GM21515 (cell line): ENCODE measurements around the gene ZNF618.

Experiments
- ATAC-seq: cut with Tn5 transposase; IDR thresholded peaks from one replicate; pipeline ENCODE4 v1.9.1; 2021; ENCODE audit not compliant: unreplicated experiment

The ZNF618 gene, protein sequence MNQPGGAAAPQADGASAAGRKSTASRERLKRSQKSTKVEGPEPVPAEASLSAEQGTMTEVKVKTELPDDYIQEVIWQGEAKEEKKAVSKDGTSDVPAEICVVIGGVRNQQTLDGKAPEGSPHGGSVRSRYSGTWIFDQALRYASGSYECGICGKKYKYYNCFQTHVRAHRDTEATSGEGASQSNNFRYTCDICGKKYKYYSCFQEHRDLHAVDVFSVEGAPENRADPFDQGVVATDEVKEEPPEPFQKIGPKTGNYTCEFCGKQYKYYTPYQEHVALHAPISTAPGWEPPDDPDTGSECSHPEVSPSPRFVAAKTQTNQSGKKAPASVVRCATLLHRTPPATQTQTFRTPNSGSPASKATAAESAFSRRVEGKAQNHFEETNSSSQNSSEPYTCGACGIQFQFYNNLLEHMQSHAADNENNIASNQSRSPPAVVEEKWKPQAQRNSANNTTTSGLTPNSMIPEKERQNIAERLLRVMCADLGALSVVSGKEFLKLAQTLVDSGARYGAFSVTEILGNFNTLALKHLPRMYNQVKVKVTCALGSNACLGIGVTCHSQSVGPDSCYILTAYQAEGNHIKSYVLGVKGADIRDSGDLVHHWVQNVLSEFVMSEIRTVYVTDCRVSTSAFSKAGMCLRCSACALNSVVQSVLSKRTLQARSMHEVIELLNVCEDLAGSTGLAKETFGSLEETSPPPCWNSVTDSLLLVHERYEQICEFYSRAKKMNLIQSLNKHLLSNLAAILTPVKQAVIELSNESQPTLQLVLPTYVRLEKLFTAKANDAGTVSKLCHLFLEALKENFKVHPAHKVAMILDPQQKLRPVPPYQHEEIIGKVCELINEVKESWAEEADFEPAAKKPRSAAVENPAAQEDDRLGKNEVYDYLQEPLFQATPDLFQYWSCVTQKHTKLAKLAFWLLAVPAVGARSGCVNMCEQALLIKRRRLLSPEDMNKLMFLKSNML

GRCh38 chr9:113876151-113876992 lies at the start of gene ZNF618:
ZNF618 (plus strand) TSS chr9:113876309; CDS start chr9:113876381, 72 bp downstream.
- ATAC-seq = no peak

- no peak for ATAC-seq
Measured at GRCh38 chr9:113828221-113828620, 47.9 kb upstream of the ZNF618 start.

GRCh38 chr9:113837334-113837733 lies 38.8 kb upstream of the ZNF618 start:
- ATAC-seq = no peak

DNA sequence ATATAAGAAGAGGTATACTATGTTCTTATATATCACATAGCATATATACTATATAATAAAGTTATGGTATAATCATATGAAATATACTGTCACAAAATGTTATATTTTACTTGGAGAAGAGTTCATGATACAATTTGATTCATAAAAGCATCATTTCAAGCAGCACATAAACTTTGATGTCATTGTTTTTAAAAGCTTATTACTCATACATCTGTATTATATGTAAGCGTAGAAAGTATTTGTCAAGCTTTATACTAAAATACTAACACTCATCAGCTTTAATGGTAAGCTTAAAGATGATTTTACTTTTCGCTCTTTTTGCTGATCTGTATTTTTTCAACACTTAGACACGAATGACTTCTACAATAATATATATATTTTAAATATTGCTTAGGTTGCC lies 34.0 kb upstream of the ZNF618 start:
- no peak for ATAC-seq

GRCh38 chr9:113844466-113844865 lies 31.6 kb upstream of the ZNF618 start:
- ATAC-seq = no peak

DNA sequence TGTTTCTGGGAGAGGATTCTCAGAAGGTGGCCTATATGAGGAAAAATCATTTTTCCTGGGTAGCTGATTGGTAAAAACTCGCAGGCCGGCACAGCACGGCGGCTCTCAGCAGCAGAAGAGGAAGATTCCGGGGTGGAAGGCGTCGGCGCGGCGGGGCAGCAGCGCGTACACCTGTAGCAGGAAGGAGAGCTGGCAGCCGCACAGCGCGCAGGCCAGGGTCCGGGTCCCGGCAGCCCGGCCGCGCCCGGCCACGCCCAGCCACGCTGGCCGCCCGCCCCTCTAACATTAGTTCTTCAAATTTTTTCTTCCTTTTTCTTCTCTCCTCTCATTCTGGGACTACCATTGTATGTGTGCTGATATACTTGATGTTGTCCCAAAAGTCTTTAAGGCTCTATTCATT lies 24.8 kb upstream of the ZNF618 start:
- ATAC-seq = no peak

DNA sequence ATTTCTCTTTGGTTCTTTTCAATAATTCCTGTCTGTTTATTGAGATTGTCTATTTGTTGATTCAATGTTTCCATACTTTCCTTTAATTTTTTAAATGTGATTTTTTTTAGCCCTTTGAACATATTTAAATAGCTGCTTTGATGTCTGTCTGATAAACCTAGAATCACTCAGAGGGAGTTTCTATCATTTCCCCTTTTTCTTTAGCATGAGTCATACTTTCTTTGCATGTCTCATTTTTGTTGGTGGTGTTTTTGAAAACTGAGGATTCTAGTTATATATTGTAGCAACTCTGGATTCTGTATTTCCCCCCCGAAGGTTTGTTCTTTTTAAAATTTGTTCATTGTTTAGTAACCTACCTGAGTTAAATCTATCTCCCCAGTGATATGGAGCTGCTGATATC lies 24.2 kb upstream of the ZNF618 start:
- no peak for ATAC-seq

DNA sequence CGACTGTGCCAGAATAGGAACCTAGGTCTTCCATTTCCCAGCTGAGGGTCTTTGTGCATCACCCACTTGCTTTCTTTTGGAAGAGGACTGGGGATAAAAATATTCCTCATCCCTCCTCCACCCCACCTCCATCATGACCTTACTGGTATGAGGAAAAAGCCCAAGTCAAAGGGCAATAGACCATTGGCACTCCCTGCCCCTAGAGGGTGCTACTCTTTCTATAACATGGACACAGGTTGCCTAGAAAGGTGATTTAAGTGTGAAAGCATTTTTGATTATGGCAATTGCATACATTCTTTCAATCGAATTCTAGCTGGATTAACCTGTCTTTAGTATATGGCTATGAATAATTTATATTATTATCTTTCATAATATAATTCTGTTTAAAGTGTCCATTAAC lies 22.8 kb upstream of the ZNF618 start:
- ATAC-seq = no peak

- no peak for ATAC-seq
Measured at GRCh38 chr9:113854310-113854709, 21.8 kb upstream of the ZNF618 start.

- no peak for ATAC-seq
Measured at GRCh38 chr9:113857875-113858274, 18.2 kb upstream of the ZNF618 start.

DNA sequence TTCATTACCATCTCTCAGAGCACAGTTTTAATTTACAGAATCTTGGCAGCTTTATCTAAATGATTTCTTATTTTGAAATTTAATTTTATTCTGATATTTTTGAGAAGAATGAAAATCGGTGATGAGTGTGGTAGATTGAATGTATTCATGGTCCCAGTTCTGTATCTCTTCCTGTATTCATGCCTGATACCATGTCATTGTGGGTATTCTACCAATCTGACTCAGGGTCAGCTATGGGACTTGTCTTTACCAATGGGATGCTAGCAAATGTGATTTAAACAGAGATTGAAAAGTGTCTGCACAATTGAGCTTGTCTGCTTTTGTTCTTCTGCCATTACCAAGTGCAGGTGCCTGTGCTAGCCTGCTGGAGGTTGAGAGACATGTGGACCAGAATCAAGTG lies 17.8 kb upstream of the ZNF618 start:
- ATAC-seq = no peak

DNA sequence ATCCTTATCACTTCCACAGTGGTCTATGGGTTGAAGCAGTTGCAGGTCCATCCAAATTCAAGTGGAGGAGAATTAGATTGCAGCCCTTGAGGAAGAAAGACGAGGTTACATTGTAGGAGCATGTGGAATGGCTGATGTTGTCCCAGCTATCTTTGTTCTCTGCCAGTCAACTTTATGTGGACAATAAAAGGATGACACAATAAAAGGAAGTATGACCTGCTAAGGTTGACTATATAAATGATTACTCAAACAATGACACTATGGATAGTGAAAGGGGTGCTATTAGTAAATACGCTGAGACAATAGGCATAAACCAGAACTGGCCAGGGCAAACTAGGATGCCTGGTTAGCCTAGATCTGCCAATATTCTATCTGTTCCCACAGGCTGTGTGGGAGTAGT lies 12.8 kb upstream of the ZNF618 start:
- no peak for ATAC-seq

DNA sequence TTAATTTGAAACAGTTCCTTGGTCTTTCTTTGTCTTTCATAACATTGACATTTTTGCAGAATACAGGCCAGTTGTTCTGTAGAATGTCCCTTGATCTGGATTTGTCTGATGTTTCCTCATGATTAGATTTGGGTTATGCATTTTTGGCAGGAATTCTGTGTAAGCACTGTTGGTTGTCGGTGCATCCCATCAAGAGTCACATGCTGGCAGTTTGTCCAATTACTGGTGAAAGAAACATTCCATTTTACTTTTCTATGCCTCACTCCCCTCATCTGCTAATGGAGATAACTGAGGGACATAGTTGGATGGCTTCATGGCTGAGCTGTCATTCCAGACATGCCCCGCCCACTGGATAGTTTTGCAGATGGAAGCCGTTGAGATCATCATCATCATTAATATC lies 7.6 kb upstream of the ZNF618 start:
- ATAC-seq = no peak

DNA sequence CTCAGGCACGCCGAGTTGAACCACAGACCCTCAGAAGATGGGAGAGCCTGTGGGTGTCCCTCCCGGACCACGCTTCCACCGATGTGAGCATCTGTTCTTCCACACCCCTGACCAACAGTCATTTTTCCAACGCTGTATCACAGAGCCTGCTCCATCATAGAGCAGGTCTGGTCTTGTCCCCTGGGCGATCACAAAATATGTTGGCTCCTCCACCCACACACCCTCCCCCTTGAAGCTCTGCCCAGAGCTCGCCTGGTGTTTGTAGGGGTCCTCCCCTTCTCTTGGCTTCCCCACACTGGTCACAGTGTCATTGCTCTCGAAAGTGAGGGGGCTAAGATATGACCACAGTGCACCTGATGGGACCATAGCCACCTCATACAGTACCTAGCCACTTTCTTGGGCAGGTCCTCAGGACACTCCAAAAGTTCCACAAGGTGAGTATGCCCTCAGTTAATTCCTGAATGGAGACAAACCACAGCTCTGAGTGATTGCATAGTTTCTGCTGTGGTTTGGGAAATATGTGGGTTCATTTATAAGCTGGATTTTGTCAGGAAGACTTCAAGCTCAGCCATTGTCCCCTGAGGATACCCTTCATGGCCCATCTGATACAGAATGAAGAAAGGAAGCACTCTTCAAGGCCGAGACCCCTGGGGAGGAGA lies 3.5 kb upstream of the ZNF618 start:
- no peak for ATAC-seq

- ATAC-seq = no peak
Measured at GRCh38 chr9:113873446-113873845, 2.7 kb upstream of the ZNF618 start.

- ATAC-seq = no peak
Measured at GRCh38 chr9:113873926-113874325, 2.2 kb upstream of the ZNF618 start.

DNA sequence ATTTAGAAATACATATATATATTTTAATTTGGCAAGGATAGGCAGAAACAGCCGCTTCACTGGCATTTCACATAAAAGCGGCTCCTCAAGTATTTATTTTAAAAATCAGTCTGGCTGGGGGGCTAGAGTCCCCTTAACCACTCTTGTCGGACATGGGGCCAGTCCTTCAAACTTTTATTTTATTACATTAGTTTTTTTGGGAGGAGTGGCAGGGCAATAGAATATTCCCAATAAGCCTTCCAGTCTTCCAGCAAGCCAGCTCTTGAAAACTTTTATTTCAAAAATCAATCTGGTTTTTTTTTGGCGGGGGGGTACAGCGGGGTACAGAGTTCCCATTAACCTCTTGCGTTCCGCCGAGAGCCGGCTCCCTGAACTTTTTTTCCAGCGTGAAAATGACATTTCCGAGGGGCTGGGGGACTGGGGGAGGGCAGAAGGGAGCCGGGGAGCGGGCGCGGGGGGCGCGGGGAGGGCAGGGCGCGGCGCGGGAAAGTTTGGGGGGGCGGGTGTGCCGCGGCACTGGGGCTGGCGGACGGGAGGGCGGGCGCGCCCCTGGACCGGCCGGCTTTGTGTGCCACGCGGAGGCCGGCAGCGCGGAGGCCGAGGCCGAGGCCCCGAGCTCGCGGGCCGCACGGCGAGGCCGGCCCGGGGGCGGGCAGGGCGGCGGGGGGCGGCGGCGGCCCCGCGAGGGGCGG lies 504 bp upstream of the ZNF618 start:
- ATAC-seq = no peak

DNA sequence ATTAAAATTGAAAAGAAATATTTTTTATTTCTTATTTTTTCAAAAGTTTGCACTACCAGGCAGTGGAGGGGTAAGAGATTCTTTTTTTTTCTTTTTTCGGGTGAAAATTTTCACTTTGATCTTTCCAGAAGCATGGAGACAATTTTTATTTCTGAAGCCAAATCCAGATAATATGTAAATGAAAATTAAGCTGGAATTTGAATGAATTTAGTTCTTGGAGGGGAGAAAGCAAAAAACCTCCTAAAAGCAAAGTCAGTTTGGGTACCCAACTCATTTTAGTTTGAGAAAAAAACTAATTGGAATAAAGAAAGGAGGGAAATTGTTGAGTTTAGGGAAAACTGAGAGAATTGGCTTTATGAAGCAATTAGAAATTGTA lies 872 bp downstream of the ZNF618 start:
- ATAC-seq = no peak

DNA sequence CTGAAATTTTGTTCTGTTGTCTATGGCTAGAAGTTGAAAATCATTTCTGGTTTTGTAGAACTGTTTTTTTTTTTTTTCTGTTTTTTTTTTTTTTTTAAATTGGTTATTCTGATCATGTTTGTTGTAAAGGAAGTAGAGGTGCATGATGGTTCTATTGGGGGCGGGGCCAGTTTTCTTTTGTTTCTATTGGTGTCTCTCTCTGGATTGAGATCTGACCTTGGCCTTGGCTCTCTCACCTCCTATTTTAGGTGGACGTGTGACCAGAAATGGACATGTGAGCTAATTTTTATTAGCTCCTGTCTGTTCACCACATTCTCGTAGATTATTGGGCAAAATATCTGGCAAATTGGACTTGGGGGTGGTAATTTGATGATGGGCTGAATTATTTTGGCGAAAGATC lies 3.2 kb downstream of the ZNF618 start:
- ATAC-seq = no peak

DNA sequence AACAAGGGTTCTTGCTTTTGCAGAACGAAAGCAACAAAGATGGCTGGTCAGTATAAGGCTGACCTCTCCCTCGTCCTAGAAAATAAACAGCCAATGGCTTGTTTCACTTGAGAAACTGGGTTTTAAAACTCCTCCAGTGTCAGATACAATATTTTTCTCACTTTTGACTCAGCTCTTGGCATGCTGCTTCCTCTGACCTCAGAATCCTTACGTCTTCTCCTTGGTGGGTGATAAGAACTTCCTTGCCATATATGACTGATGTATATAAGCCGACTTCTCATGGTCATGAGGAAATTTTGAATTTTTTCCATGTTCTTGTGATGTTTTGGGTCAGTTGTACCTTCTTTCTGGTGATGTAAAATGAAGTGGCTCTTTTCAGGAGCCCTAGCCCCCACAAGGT lies 3.8 kb downstream of the ZNF618 start:
- ATAC-seq = no peak
